ENCODE results near the gene APOA4. TPM values are rescaled to one million over a fixed set of nuclear protein-coding genes. Genes with fewer than 3 reads are reported as not detected.

Gene APOA4
- total and polyA plus RNA-seq, 2 of the 13 experiments (the other 11 are each of a cell fraction or from before 2014, with no cell fraction given) = 3.8 to 7.2 TPM

DNA sequence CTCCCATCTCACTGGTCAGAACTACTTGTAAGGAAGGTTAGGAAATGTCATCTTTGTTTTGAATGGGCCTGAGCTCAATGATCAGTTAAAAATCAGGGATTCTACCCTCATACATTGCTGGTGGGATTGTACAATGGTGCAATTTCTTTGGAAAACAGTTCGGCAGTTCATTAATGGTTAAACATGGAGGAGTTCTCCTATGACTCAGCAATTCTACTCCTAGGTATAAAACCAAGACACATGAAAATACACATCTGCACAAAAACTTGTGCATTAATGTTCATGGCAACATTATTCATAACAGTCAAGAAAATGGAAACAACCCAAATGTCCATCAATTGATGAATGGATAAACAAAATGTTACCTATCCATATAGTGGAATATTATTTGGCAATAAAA lies 26.6 kb downstream of the APOA4 start (continued):
- no peak for TF ChIP-seq TBX2 (CRISPR knock-in tag; IDR thresholded peaks at IDR 0.05; ENCODE audit: borderline replicate concordance)
- TF ChIP-seq HMG20A (CRISPR knock-in tag; IDR thresholded peaks at IDR 0.05; ENCODE audit: borderline replicate concordance) = no peak
- no peak for TF ChIP-seq ZNF335 (CRISPR knock-in tag; IDR thresholded peaks at IDR 0.05)
- no peak for TF ChIP-seq U2AF2 (IDR thresholded peaks at IDR 0.05; ENCODE audit: low read depth, low read length)
- no peak for TF ChIP-seq NONO (IDR thresholded peaks at IDR 0.05)
- no peak for TF ChIP-seq NONO (CRISPR knock-in tag; conservative IDR thresholded peaks at IDR 0.05)
- TF ChIP-seq ZNF383 (CRISPR knock-in tag; IDR thresholded peaks at IDR 0.05; ENCODE audit: borderline replicate concordance) = no peak
- TF ChIP-seq CREB1 (IDR thresholded peaks at IDR 0.05) = no peak
- no peak for TF ChIP-seq CREB1 (CRISPR knock-in tag; IDR thresholded peaks at IDR 0.05)
- no peak for TF ChIP-seq FOSL2 (CRISPR knock-in tag; IDR thresholded peaks at IDR 0.05)
- TF ChIP-seq ZNF788 (CRISPR knock-in tag; IDR thresholded peaks at IDR 0.05; ENCODE audit: borderline replicate concordance) = no peak
- TF ChIP-seq, protein P1, sequence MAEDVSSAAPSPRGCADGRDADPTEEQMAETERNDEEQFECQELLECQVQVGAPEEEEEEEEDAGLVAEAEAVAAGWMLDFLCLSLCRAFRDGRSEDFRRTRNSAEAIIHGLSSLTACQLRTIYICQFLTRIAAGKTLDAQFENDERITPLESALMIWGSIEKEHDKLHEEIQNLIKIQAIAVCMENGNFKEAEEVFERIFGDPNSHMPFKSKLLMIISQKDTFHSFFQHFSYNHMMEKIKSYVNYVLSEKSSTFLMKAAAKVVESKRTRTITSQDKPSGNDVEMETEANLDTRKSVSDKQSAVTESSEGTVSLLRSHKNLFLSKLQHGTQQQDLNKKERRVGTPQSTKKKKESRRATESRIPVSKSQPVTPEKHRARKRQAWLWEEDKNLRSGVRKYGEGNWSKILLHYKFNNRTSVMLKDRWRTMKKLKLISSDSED (CRISPR knock-in tag; IDR thresholded peaks at IDR 0.05) = no peak
- TF ChIP-seq SOX13 (IDR thresholded peaks at IDR 0.05) = no peak
- TF ChIP-seq SOX13 (CRISPR knock-in tag; conservative IDR thresholded peaks at IDR 0.05 in 1 of 2, IDR thresholded peaks at IDR 0.05 in 1 of 2) = no peak
- no peak for TF ChIP-seq MTA3 (CRISPR knock-in tag; IDR thresholded peaks at IDR 0.05)
- TF ChIP-seq BRD4 (CRISPR knock-in tag; IDR thresholded peaks at IDR 0.05) = no peak
- TF ChIP-seq GATA4 (IDR thresholded peaks at IDR 0.05; ENCODE audit: borderline replicate concordance, low read depth) = no peak
- no peak for TF ChIP-seq ZNF232 (CRISPR knock-in tag; IDR thresholded peaks at IDR 0.05; ENCODE audit: borderline replicate concordance)
- peak; percentile 80 for TF ChIP-seq MAFF (IDR thresholded peaks at IDR 0.05; ENCODE audit: low read depth, low read length)
- TF ChIP-seq, protein P2, sequence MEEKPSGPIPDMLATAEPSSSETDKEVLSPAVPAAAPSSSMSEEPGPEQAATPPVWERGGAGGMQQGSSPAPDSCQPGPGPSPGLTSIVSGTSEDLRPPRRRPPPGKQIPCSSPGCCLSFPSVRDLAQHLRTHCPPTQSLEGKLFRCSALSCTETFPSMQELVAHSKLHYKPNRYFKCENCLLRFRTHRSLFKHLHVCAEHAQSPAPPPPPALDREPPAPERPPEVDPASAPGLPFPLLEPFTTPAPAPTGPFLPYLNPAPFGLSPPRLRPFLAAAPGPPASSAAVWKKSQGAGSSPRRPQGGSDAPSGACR (CRISPR knock-in tag; IDR thresholded peaks at IDR 0.05) = no peak
- TF ChIP-seq CENPT (CRISPR knock-in tag; IDR thresholded peaks at IDR 0.05; ENCODE audit: low read depth) = no peak
- TF ChIP-seq MAFK (conservative IDR thresholded peaks at IDR 0.05 in 1 of 2, IDR thresholded peaks at IDR 0.05 in 1 of 2; ENCODE audit: low read length in 2 of 2) = peak; percentile 87 to 90
- TF ChIP-seq ZNF652 (CRISPR knock-in tag; IDR thresholded peaks at IDR 0.05; ENCODE audit: borderline replicate concordance, low read depth) = peak; percentile 86
- peak; percentile 61; the same call in 1 of the 2 replicates for TF ChIP-seq MAFG (CRISPR knock-in tag; IDR thresholded peaks at IDR 0.05)
- TF ChIP-seq ZNF879 (CRISPR knock-in tag; IDR thresholded peaks at IDR 0.05) = no peak
- TF ChIP-seq, protein P3, sequence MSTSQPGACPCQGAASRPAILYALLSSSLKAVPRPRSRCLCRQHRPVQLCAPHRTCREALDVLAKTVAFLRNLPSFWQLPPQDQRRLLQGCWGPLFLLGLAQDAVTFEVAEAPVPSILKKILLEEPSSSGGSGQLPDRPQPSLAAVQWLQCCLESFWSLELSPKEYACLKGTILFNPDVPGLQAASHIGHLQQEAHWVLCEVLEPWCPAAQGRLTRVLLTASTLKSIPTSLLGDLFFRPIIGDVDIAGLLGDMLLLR (CRISPR knock-in tag; IDR thresholded peaks at IDR 0.05) = no peak
- TF ChIP-seq ZNF547 (CRISPR knock-in tag; IDR thresholded peaks at IDR 0.05) = no peak

All from HepG2 (cell line).